GM21717 (cell line): Measurements from ENCODE around the gene C12orf60.

Experiments
- ATAC-seq: cut with Tn5 transposase; IDR thresholded peaks from one replicate; pipeline ENCODE4 v1.9.1; 2021; ENCODE audit warnings: mild to moderate bottlenecking, moderate library complexity; ENCODE audit not compliant: unreplicated experiment

Gene C12orf60

DNA sequence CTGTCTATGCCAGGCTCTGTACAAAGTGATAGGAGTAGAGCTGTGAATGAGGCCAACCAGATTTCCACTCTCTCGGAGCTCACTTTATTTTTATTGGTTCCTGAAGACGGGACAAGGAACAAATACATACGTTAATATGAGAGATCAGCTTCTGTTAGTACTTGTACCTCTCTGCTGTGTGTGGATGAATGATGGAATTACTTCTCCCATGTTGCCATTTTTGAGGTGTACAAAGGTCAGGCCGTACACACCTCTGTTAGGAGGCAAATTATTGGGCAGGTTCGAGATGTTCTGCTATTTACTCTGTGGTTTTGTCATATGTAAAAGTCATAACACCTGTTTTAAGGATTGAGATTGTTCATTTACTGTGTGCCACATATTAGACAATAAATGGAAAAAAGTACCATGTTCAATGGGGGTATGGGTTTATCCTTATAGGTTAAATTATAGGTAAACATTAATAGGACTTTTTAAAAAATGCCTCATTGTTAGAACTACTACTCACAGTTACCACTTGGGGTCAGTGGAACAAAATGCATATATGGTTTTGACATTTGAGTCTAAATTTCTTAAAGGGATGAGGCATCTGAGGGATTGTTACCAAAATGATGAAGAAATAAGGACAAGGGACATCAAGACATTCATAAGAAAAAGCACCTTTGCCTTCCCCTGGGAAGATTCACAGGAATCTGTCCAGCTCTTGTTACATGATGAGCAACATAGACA lies 27.1 kb upstream of the C12orf60 start:
- no peak for ATAC-seq

DNA sequence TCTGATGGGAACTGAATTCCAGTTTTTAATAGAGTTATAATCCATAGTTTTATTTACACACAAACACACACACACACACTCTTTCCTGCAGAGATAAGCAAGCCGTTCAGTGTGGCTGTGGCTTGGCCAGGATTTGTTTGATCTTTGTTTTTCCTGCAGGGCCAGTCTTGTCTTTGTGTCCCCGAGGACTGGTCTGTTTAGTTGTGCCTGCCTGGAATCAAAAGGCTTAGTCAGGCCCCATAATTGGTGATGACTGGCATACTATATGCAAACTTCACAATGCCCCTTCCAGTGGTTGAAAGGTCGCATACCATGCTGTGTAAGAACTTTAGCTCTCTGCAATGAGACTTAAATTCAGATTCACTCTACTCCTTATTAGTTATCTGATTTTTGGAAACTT lies 26.2 kb upstream of the C12orf60 start:
- ATAC-seq = no peak

DNA sequence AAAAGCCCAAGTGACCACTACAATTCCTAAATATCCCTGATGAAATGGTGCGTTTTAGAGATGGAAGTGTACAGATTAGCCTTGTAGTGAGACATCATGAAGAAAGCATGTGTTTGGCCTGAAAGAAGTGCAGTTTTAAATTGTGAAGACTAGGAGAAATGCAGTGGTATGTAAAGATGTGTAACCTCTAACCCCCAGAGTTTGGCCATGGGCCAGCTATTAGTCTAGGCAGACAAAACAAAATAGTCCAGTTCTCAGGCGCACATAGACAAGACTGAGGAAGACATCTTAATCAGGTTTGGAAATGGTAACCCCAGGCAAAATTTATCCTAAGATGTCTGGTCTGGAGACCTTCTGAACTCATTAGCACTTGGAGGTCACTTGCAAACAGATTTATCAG lies 23.6 kb upstream of the C12orf60 start:
- no peak for ATAC-seq

DNA sequence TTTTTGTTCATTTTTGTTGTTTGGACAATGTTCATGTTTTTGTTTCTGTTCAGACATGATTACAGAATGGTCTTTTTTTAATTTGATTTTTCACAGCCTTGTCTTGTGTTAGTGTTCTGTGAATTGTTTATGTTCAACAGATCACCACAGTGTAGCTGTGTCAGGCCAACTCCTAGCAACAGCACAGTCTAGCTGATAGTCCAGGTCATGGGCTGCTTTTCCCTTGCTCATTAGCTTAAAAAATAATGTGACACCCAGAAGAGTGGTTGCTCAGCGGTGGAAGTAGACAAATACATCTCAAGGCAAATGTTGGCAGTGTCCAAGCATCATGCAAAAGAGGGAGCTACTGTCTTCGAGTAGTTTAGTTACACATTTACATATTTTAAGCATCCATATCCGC lies 22.6 kb upstream of the C12orf60 start:
- ATAC-seq = no peak

DNA sequence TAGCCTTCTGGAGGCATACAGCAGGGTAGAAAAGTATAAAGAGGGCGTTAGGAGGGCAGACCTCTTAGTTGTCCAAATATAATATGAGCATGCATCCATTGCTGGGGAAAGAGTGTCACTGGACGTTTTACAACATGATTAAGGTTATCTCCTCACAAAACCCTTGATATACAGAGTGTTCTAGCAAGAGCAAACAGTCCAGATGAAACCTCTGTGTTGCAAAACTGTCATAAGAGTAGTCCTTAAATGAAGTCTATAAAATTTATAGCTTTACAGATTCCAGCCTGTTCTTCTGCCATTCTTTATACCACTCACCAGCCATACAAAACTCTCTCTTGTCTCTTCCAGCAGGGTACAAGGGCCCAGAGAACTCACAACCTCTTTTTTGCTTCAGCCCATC lies 21.9 kb upstream of the C12orf60 start:
- no peak for ATAC-seq

DNA sequence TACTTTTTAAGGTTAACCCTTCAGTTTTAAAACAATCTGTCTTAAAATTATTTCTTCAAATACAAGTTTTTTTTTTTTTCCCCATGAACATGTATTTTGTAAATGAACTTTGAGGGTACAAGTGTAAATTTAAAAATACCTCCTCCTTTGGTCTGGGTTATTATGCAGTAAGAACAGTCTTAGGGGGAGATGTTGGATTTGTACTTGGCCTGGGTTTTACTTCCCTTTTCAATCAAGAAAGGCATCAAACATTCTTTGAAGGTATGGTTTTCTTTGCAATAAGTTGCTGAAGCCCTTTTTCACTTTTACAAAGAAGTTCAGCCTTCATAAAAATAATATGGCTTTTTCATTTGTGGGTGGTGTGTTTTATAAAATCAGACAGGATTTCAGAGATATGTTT lies 20.7 kb upstream of the C12orf60 start:
- no peak for ATAC-seq

DNA sequence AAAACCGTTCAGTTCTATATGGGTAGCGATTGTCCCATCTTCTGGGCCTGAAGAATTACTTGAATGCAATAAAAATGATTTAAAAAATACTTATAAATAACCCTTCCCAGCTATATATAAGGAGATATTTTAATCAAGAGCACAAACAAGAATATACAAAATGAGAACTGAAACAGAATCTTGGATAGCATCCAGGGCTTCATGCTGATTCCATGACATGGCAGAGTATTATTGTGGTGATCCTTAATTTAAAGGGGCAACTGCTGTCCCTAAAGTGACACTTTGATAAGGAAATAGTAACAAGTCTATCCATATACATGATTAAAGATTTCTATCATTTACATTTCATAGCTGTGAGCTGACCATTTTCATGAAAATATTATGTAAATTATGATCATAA lies 19.0 kb upstream of the C12orf60 start:
- no peak for ATAC-seq

DNA sequence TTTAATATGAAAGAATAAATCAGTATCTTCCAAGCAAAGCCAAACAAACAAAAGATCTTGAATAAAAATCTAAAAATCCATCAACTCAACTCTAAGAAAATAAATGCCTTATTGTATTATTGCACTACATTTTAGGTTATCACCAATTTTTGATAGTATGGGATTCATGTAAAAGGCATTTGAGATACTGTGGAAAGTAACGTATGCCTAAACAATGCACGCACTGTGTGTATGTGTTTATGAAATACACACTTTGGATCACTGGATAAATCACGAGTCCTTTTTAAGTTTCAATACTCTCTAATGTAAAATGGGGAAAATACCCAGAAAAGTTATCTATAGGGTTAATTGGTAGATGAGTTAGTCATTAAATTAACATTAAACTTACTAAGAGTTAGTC lies 17.9 kb upstream of the C12orf60 start:
- ATAC-seq = no peak

DNA sequence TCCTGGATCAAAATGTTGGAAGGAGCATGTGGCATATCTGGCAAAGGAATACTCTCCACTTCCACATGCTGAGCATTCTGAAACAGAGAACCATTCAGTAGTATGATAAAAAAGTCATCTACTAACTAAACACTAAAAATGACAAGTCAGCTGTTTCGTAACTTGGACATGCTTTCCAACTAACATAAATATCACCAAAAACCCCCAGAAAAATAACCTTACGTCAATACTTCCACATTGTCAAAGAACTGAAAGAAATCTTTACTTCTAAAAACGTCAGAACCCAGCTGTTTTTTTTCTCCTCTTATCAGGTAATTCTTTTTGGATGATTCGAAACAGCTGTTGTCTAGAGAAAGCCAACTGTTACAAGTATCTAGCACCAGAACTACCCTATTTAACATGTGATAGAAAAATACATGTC lies 8.4 kb upstream of the C12orf60 start:
- no peak for ATAC-seq

DNA sequence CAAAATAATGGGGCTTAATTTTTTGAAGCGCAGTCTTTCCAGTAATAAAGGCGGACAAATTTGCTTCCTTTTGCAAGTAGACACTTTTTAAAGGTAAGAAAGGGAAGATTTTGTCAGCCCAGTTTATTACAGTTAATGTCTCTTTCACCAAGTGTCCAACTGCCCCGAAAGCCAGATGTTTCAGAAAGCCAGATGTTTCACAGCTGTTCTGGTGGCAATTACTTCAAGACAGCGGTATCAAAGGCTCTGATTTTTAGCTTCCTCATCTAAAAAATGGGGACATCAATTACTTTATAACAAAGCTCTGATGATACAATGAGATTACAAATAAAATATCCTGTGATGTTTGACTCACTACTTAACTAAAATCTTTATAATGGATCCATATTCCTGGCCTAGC lies 1.2 kb upstream of the C12orf60 start:
- no peak for ATAC-seq

DNA sequence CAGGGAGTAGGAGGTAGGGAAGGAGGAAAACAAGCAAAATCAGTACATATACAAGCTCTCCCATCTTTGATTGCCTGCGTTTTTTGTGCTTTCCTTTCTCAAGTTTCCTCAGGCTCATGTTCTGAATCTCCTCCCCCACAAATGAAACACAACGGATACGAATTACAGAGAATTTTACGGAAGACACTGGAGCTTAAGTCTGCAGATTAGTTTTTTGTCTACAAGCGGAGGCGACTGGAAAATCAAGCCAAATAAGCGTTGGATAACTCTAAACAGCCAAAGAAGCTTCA lies 804 bp upstream of the C12orf60 start:
- ATAC-seq = no peak

DNA sequence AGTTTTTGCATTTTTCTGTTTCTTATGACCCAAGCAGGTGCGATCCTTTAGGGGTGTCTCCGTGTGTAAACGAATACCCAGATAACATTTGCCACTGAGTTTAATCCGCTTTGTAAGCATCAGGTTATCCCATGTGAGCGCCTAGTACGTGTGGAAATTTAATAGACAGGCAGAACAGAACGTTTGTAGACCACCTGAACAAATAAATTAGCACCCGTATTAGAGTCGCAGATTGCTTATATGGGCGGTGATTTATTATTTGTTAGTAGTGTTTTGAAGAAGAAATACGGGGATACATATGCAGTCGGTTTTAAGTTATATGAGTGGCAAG lies 325 bp downstream of the C12orf60 start:
- ATAC-seq = peak; percentile 20

DNA sequence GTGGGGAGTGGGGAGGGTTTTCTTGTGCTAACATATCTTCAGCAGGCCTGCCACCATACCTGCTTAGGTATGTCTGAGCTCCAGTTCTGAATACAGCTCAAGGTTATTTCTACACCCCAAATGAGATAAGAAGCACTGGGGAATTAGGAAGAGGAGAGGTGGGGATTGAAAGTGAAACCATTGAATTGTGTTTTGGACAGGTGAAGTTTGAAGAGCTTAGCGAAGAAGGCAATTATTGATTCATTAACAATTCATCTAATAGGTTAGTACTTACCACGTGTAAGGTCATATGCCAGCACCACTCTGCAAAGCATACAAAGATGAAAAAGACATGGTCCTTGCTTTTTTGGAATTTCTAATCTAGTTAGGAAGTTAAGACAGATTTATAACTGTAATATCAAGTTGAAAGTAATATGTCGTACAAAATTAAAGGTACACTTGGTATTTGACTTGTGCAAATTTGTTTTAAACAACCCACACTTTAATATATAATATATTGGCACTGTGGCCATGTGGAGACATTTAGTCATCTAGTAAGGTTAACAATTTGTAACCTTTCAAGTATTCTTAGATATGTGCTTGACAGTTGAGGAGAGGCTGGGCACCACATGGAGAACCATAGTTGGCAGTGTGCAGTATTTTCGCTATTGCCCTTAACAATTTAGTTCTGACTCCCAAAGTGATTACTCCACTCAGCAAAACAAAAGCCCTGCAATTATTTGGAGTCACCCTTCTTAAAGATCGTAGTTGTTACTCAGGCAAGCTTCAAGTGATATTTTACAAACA lies 6.9 kb downstream of the C12orf60 start:
- ATAC-seq = no peak

DNA sequence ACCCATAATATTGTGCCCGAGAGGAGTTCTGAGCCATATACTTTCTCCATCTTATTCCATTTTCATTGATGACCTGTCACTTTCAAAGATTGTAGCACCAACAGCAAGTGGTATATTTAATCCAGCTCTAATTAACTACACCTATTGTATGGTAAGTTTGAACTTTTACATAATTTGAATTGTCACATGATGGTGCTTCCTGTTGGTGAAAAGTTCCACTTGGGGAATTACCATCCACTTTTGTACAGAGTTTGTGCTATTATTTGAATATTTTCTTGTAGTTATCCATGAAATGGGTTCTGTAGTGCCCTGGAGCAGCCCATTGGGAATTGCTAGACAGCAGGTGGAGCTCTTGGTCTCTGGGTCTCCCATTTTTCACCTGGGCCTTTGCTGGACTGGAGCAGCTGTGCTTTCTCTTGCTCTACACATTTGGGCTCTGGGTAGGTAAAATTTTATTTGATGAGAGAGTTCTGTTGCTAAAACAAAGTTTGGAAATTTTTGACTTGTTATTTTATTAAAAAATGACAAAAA lies 7.5 kb downstream of the C12orf60 start:
- ATAC-seq = no peak

DNA sequence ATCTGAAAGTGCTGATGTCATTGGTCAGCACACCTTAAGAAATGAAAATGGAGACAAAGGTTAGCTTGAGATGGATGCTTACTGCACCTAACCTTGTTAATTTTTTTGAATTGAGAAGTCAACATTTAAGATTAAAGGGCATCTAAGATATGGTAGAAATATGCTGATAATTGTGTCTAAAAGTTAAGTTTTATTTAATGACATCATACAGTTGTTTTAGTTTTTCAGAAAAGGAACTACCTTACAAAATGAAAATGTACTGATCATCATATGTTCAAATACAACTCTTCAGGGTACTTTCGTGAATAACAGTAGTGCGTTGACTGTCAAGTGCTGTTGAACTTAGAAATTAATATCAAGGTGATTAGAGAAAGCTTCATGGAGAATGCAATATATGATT lies 8.0 kb downstream of the C12orf60 start:
- no peak for ATAC-seq

DNA sequence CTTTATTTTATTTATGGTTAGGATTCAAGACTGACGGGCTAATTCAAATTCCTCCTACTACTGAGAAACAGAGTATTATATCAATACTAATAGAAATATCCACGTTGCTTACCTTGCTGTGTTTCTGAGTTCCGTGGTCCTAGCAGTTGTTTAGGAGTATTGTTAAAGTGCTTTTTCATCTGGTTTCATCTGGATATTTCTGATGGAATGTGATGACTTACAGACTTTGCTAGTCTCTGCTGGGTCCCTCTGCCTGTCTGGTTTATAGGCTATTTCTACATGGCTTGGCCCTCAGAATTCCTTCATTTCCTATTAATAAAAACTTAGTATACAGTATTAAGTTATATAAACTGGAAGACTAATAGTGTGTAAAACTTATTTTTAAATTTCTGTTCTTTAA lies 10.5 kb downstream of the C12orf60 start, which contains the start of gene SMCO3:
Gene SMCO3 (minus strand): TSS at position 169 of the 400 bp plus-strand sequence. CDS start 7,502 bp downstream, outside the sequence.
- no peak for ATAC-seq

DNA sequence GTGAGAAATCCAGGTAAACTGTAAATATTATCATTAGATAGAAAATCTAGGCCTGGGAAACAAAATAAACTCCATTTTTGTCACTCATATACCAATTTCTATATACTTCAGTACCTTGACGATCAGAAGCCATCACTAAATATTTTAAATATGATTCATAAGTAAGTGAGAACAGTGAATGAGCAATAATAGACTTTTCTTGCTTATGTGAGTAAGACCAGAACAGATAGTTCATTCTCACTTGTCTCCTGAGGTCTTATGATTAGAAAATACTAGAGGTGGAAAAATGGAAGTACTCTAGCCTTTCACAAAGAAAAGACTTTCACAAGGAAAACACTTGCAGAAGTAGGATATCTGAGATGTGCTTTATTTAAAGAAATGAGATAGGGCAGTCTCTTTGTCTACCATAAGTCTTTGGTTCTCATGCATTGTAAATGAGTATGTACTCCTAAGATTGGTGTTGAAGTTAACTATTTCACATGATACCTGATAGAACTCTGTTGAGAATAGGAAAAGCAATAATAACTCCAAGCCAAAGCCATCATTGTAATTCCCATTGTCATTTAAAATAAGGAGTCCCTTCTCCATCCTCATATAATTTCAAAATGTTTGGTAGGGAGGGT lies 20.7 kb downstream of the C12orf60 start:
- no peak for ATAC-seq

DNA sequence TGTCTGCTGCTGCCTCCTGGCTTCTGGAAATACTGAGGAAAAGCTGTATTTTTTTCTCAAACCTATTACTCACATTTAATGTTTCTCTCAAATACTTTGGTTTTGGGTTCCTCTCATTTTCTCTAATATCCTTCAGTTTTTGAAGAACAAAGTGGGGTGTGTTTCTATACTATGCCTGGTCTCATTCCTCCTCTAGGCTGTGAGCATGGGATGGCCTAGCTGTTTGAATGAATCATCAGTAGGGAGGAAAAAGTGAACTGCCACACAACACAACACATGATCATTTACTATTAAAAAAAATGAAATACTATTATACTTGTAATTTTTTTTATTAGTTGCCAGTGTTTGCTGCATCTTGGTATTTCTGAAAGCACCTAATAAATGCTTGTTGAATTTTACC lies 21.8 kb downstream of the C12orf60 start:
- ATAC-seq = no peak

DNA sequence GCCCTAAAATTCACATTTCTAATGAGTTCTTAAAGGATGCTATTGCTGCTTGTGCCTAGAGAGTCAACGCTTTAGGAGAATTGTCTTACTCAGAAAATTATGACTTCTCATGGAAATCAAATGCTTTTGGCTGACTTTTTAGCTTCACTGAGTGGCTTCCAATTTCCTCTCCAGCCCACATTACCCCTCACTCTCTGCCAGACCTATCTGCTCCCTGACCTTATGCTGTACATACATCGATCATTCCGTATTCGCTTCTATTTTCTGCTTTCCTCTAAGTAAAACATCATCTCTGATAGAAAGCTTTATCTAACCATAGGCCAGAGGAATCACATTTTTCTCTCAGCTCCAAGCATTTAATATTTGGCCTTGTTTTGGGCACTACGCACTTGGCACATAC lies 23.0 kb downstream of the C12orf60 start:
- ATAC-seq = no peak

DNA sequence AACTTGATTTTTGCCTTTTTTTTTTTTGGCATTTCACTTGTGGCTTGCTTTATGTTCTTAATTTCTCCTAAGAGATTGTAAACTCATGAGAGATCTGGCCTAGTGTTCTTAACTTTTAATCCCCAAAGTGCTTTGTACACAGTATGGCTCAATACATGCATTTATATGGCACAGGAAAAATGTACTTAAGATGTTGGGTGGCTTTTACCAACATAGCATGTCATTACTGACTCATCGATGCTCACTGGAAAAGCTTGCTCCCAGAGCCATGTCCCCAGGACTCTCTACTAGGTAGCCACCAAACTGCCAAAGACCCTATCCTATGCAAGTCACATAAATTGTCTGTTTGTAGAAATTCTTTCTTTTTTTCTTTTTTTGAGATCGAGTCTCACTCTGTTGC lies 23.6 kb downstream of the C12orf60 start:
- ATAC-seq = no peak

DNA sequence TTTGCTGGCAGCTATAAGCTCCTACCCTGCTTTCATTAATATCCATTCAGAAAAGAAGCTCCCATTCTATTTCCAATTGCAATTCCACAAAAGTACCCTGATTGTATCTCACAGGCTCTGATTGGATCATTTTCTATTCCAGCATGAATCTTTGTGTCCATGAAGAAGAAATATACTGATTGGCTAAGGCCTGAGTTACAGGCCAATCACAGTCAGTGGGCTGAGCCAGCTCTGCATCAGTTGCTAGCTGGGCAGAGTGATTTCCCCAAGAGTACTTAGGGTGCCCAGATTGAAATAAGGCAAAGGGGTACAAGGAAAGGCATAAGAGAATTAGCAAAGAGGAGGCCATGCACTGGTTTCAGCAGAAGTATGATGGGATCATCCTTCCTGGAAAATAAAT lies 25.4 kb downstream of the C12orf60 start:
- ATAC-seq = peak; percentile 55

DNA sequence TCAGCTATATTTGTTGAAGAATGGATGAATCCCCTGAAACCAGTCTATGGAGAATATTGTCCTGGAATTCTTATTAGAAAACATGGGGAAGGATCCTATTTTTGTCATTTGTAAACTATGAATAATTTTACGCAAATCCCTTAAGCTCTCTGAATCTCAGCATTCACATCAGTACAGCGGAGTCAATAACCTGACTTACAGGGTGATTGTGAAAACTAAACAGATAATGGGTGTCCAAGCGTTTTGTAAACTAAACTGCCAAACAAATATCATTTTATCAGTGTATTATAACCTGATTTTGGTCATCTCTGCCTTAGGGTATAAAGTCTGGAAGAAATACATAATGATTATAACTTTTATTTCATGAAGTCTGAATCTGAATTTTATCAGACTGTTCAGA lies 29.9 kb downstream of the C12orf60 start:
- ATAC-seq = no peak
